KOPT-K1 (cell line): ENCODE results near the gene METTL16.

Experiments
- H3K27ac ChIP-seq: fragments of 200-600 bp; sonication (generic); 2 replicates; pipeline ENCODE4 v1.5.1; 2016; ENCODE audit warnings: antibody characterized with exemption, mild to moderate bottlenecking, low read depth, low read length; ENCODE audit not compliant: poor library complexity, severe bottlenecking
- H3K36me3 ChIP-seq: fragments of 200-600 bp; sonication (generic); 2 replicates; pipeline ENCODE4 v1.5.1; 2017; ENCODE audit warnings: antibody characterized with exemption, mild to moderate bottlenecking, low read length, moderate library complexity; ENCODE audit not compliant: insufficient read depth
- H3K9me3 ChIP-seq: fragments of 200-600 bp; sonication (generic); 2 replicates; pipeline ENCODE4 v1.5.1; 2017; ENCODE audit warnings: antibody characterized with exemption, low read length, mild to moderate bottlenecking; ENCODE audit not compliant: insufficient read depth, poor library complexity, severe bottlenecking

METTL16 gene

GRCh38 chr17:2483084-2483483 is 28.6 kb downstream of the METTL16 start:
- Histone ChIP-seq H3K9me3 (no peaks in the 10 kb centered on the region), H3K36me3 (peaks cover 1% of the 10 kb centered on the region; the same call in 1 of the 2 replicates), H3K27ac (no peak overlapping the region)

GRCh38 chr17:2482218-2482617 is 29.5 kb downstream of the METTL16 start:
- Histone ChIP-seq H3K27ac (peak overlapping the region; percentile 39), H3K9me3 (no peaks in the 10 kb centered on the region), H3K36me3 (peaks cover 10% of the 10 kb centered on the region)

- H3K36me3 ChIP-seq: peaks cover 14% of the 10 kb centered on the region
- H3K27ac ChIP-seq: peak overlapping the region; percentile 39
- no peaks in the 10 kb centered on the region for H3K9me3 ChIP-seq
These were observed 29.9 kb downstream of the METTL16 start for GRCh38 chr17:2481760-2482159.

- Histone ChIP-seq H3K36me3 (peaks cover 47% of the 10 kb centered on the region), H3K27ac (no peak overlapping the region), H3K9me3 (no peaks in the 10 kb centered on the region)
These were observed 33.2 kb downstream of the METTL16 start for GRCh38 chr17:2478458-2478857.

GRCh38 chr17:2475056-2475455 is 36.6 kb downstream of the METTL16 start:
- no peaks in the 10 kb centered on the region for H3K9me3 ChIP-seq
- peaks cover 79% of the 10 kb centered on the region for H3K36me3 ChIP-seq
- H3K27ac ChIP-seq: no peak overlapping the region

- Histone ChIP-seq H3K36me3 (peaks cover 85% of the 10 kb centered on the region), H3K9me3 (no peaks in the 10 kb centered on the region), H3K27ac (no peak overlapping the region)
These were observed 37.3 kb downstream of the METTL16 start for GRCh38 chr17:2474371-2474770.

- Histone ChIP-seq H3K9me3 (no peaks in the 10 kb centered on the region), H3K27ac (no peak overlapping the region), H3K36me3 (peaks cover 76% of the 10 kb centered on the region)
These were observed 43.4 kb downstream of the METTL16 start for GRCh38 chr17:2468270-2468669.

GRCh38 chr17:2466931-2467330 is 44.8 kb downstream of the METTL16 start:
- Histone ChIP-seq H3K36me3 (peaks cover 76% of the 10 kb centered on the region), H3K27ac (no peak overlapping the region), H3K9me3 (no peaks in the 10 kb centered on the region)

GRCh38 chr17:2462481-2462880 is 49.2 kb downstream of the METTL16 start:
- Histone ChIP-seq H3K27ac (no peak overlapping the region), H3K9me3 (no peaks in the 10 kb centered on the region), H3K36me3 (peaks cover 78% of the 10 kb centered on the region)

- Histone ChIP-seq H3K27ac (no peak overlapping the region), H3K36me3 (peaks cover 84% of the 10 kb centered on the region), H3K9me3 (no peaks in the 10 kb centered on the region)
These were observed 51.8 kb downstream of the METTL16 start for GRCh38 chr17:2459917-2460271.

- Histone ChIP-seq H3K36me3 (peaks cover 75% of the 10 kb centered on the region), H3K9me3 (no peaks in the 10 kb centered on the region), H3K27ac (no peak overlapping the region)
These were observed 53.8 kb downstream of the METTL16 start for GRCh38 chr17:2457913-2458312.

- no peak overlapping the region for H3K27ac ChIP-seq
- peaks cover 64% of the 10 kb centered on the region for H3K36me3 ChIP-seq
- no peaks in the 10 kb centered on the region for H3K9me3 ChIP-seq
These were observed 55.2 kb downstream of the METTL16 start for GRCh38 chr17:2456475-2456874.

- H3K9me3 ChIP-seq: no peaks in the 10 kb centered on the region
These were observed 55.7 kb downstream of the METTL16 start for GRCh38 chr17:2455956-2456355.

GRCh38 chr17:2453866-2454265 is 57.8 kb downstream of the METTL16 start:
- Histone ChIP-seq H3K9me3 (no peaks in the 10 kb centered on the region), H3K36me3 (peaks cover 43% of the 10 kb centered on the region), H3K27ac (no peak overlapping the region)

More at GRCh38 chr17:2455956-2456355, 55.7 kb downstream of the METTL16 start:
- Histone ChIP-seq H3K27ac (no peak overlapping the region), H3K36me3 (peaks cover 60% of the 10 kb centered on the region)

GRCh38 chr17:2453325-2453724 is 58.4 kb downstream of the METTL16 start:
- H3K36me3 ChIP-seq: peaks cover 38% of the 10 kb centered on the region
- no peak overlapping the region for H3K27ac ChIP-seq
- no peaks in the 10 kb centered on the region for H3K9me3 ChIP-seq

- Histone ChIP-seq H3K9me3 (no peaks in the 10 kb centered on the region), H3K27ac (no peak overlapping the region), H3K36me3 (peaks cover 30% of the 10 kb centered on the region)
These were observed 59.4 kb downstream of the METTL16 start for GRCh38 chr17:2452216-2452750.
